B cell (primary cell): ENCODE data around the gene RGP1. TPM values are rescaled to one million over a fixed set of nuclear protein-coding genes. Genes with fewer than 3 reads are reported as not detected.
A peak's percentile ranks its signal among the peaks of the same experiment; 100 is the strongest.

Experiments
- ATAC-seq: fragments of 200-7000 bp; cut with Tn5 transposase; one replicate; pipeline ENCODE4 v1.10.0; 2021; ENCODE audit warnings: low read depth, mild to moderate bottlenecking, moderate number of reproducible peaks, moderate library complexity
- CTCF ChIA-PET: fragments of 350-600 bp; sonication (Branson Sonifier 250); formaldehyde crosslinking; loops from one replicate; lab custom pipeline; 2021; ENCODE audit warnings: antibody characterized with exemption, inconsistent platforms; lab: Charles Lee
- POLR2A ChIA-PET: fragments of 350-600 bp; sonication (Branson Sonifier 250); formaldehyde crosslinking; loops from one replicate; lab custom pipeline; 2021; ENCODE audit warnings: antibody characterized with exemption; lab: Charles Lee
- DNase-seq: peaks from one replicate; pipeline ENCODE4 v3.0.0; 2013
- H2AFZ ChIP-seq: 2 replicates; pipeline ENCODE4 v1.6.1; 2012; ENCODE audit warnings: mild to moderate bottlenecking, low read depth, low read length; ENCODE audit not compliant: insufficient read depth, poor library complexity, severe bottlenecking
- H3K27ac ChIP-seq, 2 donors: 1 replicate in 1 of 2; 2 replicates in 1 of 2; pipeline ENCODE4 v1.5.1; 2012 to 2013; ENCODE audit warnings: low read length in 2 of 2, mild to moderate bottlenecking in 2 of 2, moderate library complexity in 1 of 2
- H3K27me3 ChIP-seq, 4 experiments: fragments of 200-600 bp in 1 of 4; sonication (generic) in 1 of 4; replicated peaks in 1 of 4; 1 replicate in 2 of 4; 2 replicates in 2 of 4; pipeline versions ENCODE4 v1.6.1 to v1.7.0; 2013 to 2016; ENCODE audit warnings: low read length in 3 of 4, mild to moderate bottlenecking in 2 of 4, mixed read lengths in 1 of 4, moderate library complexity in 1 of 4; ENCODE audit not compliant: insufficient read depth in 4 of 4, control insufficient read depth in 3 of 4; ENCODE audit errors: control extremely low read depth in 1 of 4
- H3K36me3 ChIP-seq, 2 experiments: replicated peaks in 1 of 2; 1 replicate in 1 of 2; 2 replicates in 1 of 2; pipeline versions ENCODE4 v1.6.1 to v1.7.1; 2013; ENCODE audit warnings: low read length in 1 of 2; ENCODE audit not compliant: insufficient read depth in 2 of 2, control insufficient read depth in 1 of 2; ENCODE audit errors: control extremely low read depth in 1 of 2, extremely low read depth in 1 of 2
- H3K4me1 ChIP-seq, 2 donors: fragments of 200-600 bp in 1 of 2; sonication (generic) in 1 of 2; 1 replicate in 1 of 2; 2 replicates in 1 of 2; pipeline versions ENCODE4 v1.5.1 to v1.6.1; 2013 to 2017; ENCODE audit warnings: low read length in 2 of 2; ENCODE audit not compliant: control insufficient read depth in 2 of 2, insufficient read depth in 2 of 2
- H3K4me2 ChIP-seq: replicated peaks from 2 replicates; pipeline ENCODE3; 2012; ENCODE audit warnings: mild to moderate bottlenecking, low read depth, low read length; ENCODE audit not compliant: poor library complexity, severe bottlenecking
- H3K4me3 ChIP-seq, 5 experiments: fragments of 200-600 bp in 1 of 5; sonication (generic) in 1 of 5; 1 replicate in 3 of 5; 2 replicates in 2 of 5; pipeline versions ENCODE4 v1.5.1 to v1.7.0; 2011 to 2016; ENCODE audit warnings: low read length in 4 of 5, mild to moderate bottlenecking in 4 of 5, low read depth in 2 of 5, control low read depth in 1 of 5, moderate library complexity in 1 of 5; ENCODE audit not compliant: insufficient read depth in 1 of 5; ENCODE audit errors: control extremely low read depth in 1 of 5, extremely low read depth in 1 of 5
- H3K79me2 ChIP-seq: fragments of 200-600 bp; sonication (generic); one replicate; pipeline ENCODE4 v1.6.0; 2016; ENCODE audit warnings: low read length; ENCODE audit not compliant: control insufficient read depth, insufficient read depth
- H3K9ac ChIP-seq: fragments of 200-600 bp; sonication (generic); 2 replicates; pipeline ENCODE4 v1.6.1; 2017; ENCODE audit warnings: mild to moderate bottlenecking, low read length, moderate library complexity
- H3K9me3 ChIP-seq, 3 donors: one replicate each; pipeline versions ENCODE4 v1.6.1 to v1.7.1; 2013; ENCODE audit warnings: low read length in 2 of 3; ENCODE audit not compliant: control insufficient read depth in 2 of 3, insufficient read depth in 1 of 3; ENCODE audit errors: control extremely low read depth in 1 of 3
- H4K20me1 ChIP-seq: 2 replicates; pipeline ENCODE4 v1.6.0; 2012; ENCODE audit warnings: mild to moderate bottlenecking, low read length; ENCODE audit not compliant: insufficient read depth, control insufficient read depth, poor library complexity, severe bottlenecking
- H3K27ac Mint-ChIP-seq: one replicate; pipeline ENCODE4 v1.8.0; 2021; ENCODE audit warnings: mixed read lengths
- H3K27me3 Mint-ChIP-seq: one replicate; pipeline ENCODE4 v1.8.0; 2021; ENCODE audit warnings: mixed read lengths
- H3K4me1 Mint-ChIP-seq: one replicate; pipeline ENCODE4 v1.8.0; 2021; ENCODE audit warnings: mixed read lengths
- H3K4me3 Mint-ChIP-seq: one replicate; pipeline ENCODE4 v1.8.0; 2021; ENCODE audit warnings: mixed read lengths
- H3K9me3 Mint-ChIP-seq: one replicate; pipeline ENCODE4 v1.8.0; 2022; ENCODE audit warnings: mixed read lengths; ENCODE audit not compliant: insufficient read depth
- EZH2 ChIP-seq: IDR thresholded peaks from 2 replicates; pipeline ENCODE4 v1.6.1; 2012; ENCODE audit warnings: borderline replicate concordance, low read depth, mild to moderate bottlenecking, moderate library complexity, low read length; ENCODE audit not compliant: insufficient read depth, poor library complexity, severe bottlenecking
- WGBS: methylation state at CpG from one replicate; pipeline ENCODE4 v1.1.5; 2013; ENCODE audit warnings: missing lambda C conversion rate; ENCODE audit not compliant: insufficient coverage; 5-methylcytosine and 5-hydroxymethylcytosine counted together
- intact Hi-C: fragments of 100-400 bp; cut with micrococcal nuclease; formaldehyde crosslinking; loops from one replicate; pipeline ENCODE4 v1.10.0; 2022
- polyA plus RNA-seq: library from polyadenylated mRNA; depleted of rRNA; stranded (reverse); fragments of >200 nt; gene quantifications from 2 replicates; pipeline ENCODE4 v1.2.3, GENCODE V29; 2012
- total RNA-seq, 2 donors: library from RNA; stranded (reverse); fragments of 120-200 nt in 1 of 2; gene quantifications; 1 replicate in 1 of 2; 2 replicates in 1 of 2; pipeline versions ENCODE4 v1.2.3 to v1.2.4, GENCODE V29; 2013 to 2022
- TF ChIP-seq, protein P1 (sequence below): fragments of 200-600 bp; IDR thresholded peaks from one replicate; pipeline ENCODE4 v1.8.0; 2022; ENCODE audit warnings: antibody characterized with exemption, mild to moderate bottlenecking

The RGP1 gene
- total and polyA plus RNA-seq, 2 donors (not counting 1 experiment from before 2014, with no cell fraction given): 17.6 to 42.3 TPM

DNA sequence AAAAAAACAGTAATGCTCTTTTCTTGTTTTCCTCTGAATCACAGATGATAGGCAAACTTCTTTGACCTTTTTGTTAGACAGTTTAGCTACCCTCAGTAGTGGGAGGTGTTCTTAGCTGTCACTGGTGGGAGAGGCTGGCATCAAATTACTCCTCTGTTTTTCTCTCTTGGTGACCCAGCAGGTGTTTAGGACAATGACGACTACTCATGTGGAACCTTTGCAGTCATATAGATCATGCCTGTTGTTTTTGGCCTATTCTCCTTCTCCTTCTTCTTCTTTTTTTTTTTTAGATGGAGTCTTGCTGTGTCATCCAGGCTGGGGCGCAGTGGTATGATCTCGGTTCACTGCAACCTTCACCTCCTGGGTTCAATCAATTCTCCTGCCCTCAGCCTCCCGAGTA, 26.9 kb downstream of the RGP1 start:
- Mint-ChIP-seq H3K27ac (peak overlapping the region; percentile 85), H3K27me3 (no peaks in the 10 kb centered on the region), H3K4me3 (peak overlapping the region; percentile 19), H3K4me1 (peaks cover 15% of the 10 kb centered on the region), H3K9me3 (no peaks in the 10 kb centered on the region)
- peaks cover 13% of the 10 kb centered on the region for H3K79me2 ChIP-seq
- H4K20me1 ChIP-seq: peaks cover 10% of the 10 kb centered on the region
- H3K27me3 ChIP-seq: no peaks in the 10 kb centered on the region
- no peak overlapping the region for H3K9ac ChIP-seq
- DNase-seq: no peak
- H3K36me3 ChIP-seq: peaks cover 0 to 8% of the 10 kb centered on the region in 2 experiments
- no peak overlapping the region for H3K4me3 ChIP-seq
- no peak overlapping the region for H2AFZ ChIP-seq
- TF ChIP-seq EZH2: no peak
- TF ChIP-seq, protein P1, sequence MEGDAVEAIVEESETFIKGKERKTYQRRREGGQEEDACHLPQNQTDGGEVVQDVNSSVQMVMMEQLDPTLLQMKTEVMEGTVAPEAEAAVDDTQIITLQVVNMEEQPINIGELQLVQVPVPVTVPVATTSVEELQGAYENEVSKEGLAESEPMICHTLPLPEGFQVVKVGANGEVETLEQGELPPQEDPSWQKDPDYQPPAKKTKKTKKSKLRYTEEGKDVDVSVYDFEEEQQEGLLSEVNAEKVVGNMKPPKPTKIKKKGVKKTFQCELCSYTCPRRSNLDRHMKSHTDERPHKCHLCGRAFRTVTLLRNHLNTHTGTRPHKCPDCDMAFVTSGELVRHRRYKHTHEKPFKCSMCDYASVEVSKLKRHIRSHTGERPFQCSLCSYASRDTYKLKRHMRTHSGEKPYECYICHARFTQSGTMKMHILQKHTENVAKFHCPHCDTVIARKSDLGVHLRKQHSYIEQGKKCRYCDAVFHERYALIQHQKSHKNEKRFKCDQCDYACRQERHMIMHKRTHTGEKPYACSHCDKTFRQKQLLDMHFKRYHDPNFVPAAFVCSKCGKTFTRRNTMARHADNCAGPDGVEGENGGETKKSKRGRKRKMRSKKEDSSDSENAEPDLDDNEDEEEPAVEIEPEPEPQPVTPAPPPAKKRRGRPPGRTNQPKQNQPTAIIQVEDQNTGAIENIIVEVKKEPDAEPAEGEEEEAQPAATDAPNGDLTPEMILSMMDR: no peak
- intact Hi-C loops: no loop called here
- 20% methylated on average over 1 of the region's 4 CpGs for WGBS
- ChIA-PET POLR2A (interaction anchor here (1.0 kb wide), 1 partner anchor 19 kb away, joined by 3 read pairs; no protein-coding TSS in a partner anchor), CTCF (interaction anchor here (0.6 to 2.3 kb wide), 11 partner anchors 9 to 109 kb away, joined by 3 to 15 read pairs (median 4); partner anchors contain the start of gene TLN1)
- ATAC-seq: peak; percentile 94
- H3K4me2 ChIP-seq: no peak overlapping the region
- H3K9me3 ChIP-seq: no peaks in the 10 kb centered on the region
- H3K4me1 ChIP-seq: peaks cover 6 to 15% of the 10 kb centered on the region in 2 donors
- peak overlapping the region in 1 of 2 donors; percentile 3 for H3K27ac ChIP-seq

DNA sequence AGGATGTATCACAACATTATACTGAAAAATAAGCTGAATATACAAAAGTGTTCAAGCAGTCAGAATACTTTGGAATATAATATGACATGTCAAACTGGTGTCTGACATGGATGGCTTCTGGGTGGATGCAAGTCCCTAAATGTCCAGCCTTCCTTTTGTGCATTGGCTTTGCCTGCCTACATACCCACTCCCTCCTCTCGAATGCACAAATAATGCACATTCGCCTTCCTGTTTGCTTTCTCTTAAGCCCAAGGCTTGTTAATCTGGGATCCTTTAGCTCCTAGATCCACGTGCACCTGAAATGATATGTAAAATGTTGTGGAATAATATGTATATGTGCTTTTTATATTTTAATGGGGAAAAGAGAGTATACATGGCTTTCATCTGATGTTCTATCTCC, 29.4 kb downstream of the RGP1 start:
- Mint-ChIP-seq H3K27me3 (no peaks in the 10 kb centered on the region), H3K4me3 (no peak overlapping the region), H3K9me3 (no peaks in the 10 kb centered on the region), H3K4me1 (peaks cover 15% of the 10 kb centered on the region), H3K27ac (no peak overlapping the region)
- Histone ChIP-seq H3K79me2 (no peaks in the 10 kb centered on the region), H3K4me1 (peaks cover 6 to 15% of the 10 kb centered on the region in 2 donors), H3K9ac (no peak overlapping the region), H3K27me3 (no peaks in the 10 kb centered on the region), H3K9me3 (no peaks in the 10 kb centered on the region), H4K20me1 (no peaks in the 10 kb centered on the region), H3K4me2 (no peak overlapping the region), H3K36me3 (no peaks in the 10 kb centered on the region), H2AFZ (no peak overlapping the region), H3K4me3 (no peak overlapping the region), H3K27ac (no peak overlapping the region)
- intact Hi-C loops: no loop called here
- ATAC-seq (no peak), DNase-seq (no peak)
- no CpG with 5 or more reads among the region's 3 CpGs for WGBS
- TF ChIP-seq, protein P1: no peak
- TF ChIP-seq EZH2: no peak
- ChIA-PET POLR2A (interaction anchor here (0.6 kb wide), 2 partner anchors 83 to 125 kb away, joined by 3 read pairs; no protein-coding TSS in a partner anchor), CTCF (interaction anchor here (1.0 to 2.7 kb wide), 7 partner anchors 10 to 167 kb away, joined by 3 to 11 read pairs (median 4); no protein-coding TSS in a partner anchor)
